HG03095 (cell line): ENCODE measurements around the gene GPX4.
A peak's percentile ranks its signal among the peaks of the same experiment; 100 is the strongest.

Experiments used
- ATAC-seq: cut with Tn5 transposase; IDR thresholded peaks from one replicate; pipeline ENCODE4 v1.9.1; 2021; ENCODE audit warnings: moderate library complexity; ENCODE audit not compliant: unreplicated experiment

Gene GPX4

GRCh38 chr19:1068009-1069001 is 35.5 kb upstream of the GPX4 start:
- no peak for ATAC-seq

GRCh38 chr19:1069009-1069779 is 34.6 kb upstream of the GPX4 start:
- ATAC-seq, result no peak

DNA sequence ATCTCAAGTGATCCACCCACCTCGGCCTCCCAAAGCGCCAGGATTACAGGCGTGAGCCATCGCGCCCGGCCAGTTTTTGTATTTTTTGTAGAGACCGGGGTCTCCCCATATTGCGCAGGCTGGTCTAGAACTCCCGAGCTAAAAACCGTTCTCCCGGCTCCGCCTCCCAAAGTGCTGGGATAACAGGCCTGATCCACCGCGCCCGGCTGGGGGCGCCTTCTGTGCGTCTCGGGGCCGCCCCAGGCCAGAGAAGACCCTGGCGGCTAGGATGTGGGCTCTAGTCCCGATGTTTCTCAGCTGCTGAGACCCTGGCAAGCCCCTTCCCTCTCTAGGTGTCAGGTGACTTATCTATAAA is 33.2 kb upstream of the GPX4 start:
- no peak for ATAC-seq

DNA sequence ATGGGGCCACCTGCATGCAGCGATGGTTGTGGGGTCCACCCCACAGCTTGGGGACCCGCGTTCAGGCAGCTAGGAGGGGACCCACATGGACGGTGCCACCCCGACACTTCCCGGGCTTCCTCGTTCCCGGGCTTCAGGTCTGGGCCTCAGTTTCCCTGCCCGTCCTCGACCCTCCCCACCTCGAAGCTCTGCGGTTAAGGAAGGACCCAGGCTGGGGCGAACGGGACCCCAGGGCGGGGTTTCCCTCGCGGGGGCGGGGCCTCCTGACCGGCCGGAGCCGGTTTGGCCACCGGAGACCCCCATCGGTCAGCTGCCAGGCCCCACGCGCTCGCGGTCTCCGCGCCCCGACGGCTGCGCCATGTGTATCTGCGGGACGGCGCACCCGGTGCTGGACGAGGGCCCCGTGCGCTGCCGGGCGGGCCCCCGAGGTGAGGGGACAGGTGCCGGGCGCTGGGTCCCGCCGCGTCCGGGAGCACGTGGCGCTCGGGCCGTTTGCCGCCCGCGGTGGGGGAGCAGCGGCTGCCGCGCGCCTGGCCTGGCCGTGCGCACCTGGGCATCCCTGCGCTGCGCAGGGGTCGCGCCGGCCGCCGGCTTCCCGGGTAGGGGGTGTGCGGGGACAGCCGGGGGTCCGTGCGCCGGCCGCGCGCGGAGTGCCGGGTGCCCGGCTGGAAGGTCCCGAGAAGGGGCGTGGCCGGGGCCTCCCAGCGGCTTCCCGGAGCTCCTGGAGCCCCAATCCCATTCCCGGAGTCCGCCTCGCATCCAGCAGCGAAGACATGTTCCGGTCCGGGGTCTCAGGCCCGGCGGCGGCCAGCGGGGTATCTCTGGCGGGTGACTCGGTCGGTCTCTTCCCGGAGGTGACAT is 32.6 kb upstream of the GPX4 start:
- ATAC-seq, result no peak

DNA sequence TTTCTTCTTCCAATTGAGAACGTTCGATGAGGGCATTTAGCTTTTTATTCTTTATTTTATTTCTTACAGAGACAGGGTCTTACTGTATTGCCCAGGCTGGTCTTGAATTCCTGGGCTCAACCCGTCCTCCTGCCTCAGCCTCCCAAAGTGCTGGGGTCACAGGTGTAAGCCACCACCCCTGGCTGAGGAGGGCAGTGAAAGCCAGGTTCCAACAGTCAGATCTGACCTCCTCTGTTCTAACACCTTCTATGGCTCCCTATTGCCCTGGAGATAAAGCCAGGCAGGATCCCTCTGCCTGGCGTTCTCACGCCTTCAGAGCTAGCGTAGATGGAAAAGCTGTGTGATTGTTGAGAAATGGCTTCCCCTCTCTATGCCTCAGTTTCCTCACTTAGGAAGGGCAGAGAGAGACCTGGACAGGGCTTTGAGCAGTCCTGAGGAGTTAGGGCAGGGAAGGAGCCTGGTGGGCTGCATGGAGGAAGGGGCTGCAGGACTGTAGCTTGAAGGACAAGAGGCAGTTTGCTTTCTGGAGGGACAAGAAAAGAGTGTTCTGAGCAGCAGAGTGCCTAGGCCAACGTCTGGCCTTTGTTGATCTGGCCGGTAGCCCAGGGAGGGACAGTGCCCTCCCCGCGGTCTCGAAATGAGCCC is 31.3 kb upstream of the GPX4 start:
- no peak for ATAC-seq

GRCh38 chr19:1073063-1073955 is 30.5 kb upstream of the GPX4 start:
- ATAC-seq, result no peak

GRCh38 chr19:1073956-1074517 is 29.8 kb upstream of the GPX4 start:
- no peak for ATAC-seq

DNA sequence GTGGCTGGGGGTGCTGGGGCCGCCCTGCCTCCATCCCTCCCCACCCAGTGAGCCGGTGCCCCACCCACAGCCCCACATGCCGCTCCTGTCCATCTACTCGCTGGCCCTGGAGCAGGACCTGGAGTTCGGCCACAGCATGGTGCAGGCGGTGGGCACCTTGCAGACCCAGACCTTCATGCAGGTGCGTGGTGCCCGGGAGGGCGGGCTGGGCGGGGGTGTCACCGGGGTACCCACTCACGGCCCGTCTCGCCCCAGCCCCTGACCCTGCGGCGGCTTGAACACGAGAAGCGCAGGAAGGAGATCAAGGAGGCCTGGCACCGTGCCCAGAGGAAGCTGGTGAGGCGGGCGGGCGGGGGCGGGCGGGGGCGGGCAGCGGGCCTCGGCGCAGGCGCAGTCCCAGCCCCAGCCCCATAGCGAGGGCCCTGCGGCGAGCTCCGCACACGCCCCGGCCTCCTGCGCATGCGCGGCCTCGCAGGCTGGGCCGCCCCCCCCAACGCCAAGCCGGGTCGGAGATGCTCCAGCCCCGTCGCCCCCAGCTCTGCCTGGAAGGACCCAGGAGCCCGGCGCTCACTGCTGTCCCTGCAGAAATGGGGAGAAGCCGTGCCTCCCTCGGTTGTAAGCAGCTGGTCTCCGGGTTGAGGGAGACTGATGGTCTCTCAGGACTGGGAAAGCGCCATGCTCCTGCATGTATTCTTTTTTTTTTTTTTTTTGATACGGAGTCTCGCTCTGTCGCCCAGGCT is 29.1 kb upstream of the GPX4 start:
- no peak for ATAC-seq

GRCh38 chr19:1076046-1076386 is 27.8 kb upstream of the GPX4 start:
- ATAC-seq, result no peak

- peak; percentile 54 for ATAC-seq
These were observed 26.8 kb upstream of the GPX4 start for GRCh38 chr19:1076951-1077350.

GRCh38 chr19:1079566-1080111 is 24.2 kb upstream of the GPX4 start:
- no peak for ATAC-seq

DNA sequence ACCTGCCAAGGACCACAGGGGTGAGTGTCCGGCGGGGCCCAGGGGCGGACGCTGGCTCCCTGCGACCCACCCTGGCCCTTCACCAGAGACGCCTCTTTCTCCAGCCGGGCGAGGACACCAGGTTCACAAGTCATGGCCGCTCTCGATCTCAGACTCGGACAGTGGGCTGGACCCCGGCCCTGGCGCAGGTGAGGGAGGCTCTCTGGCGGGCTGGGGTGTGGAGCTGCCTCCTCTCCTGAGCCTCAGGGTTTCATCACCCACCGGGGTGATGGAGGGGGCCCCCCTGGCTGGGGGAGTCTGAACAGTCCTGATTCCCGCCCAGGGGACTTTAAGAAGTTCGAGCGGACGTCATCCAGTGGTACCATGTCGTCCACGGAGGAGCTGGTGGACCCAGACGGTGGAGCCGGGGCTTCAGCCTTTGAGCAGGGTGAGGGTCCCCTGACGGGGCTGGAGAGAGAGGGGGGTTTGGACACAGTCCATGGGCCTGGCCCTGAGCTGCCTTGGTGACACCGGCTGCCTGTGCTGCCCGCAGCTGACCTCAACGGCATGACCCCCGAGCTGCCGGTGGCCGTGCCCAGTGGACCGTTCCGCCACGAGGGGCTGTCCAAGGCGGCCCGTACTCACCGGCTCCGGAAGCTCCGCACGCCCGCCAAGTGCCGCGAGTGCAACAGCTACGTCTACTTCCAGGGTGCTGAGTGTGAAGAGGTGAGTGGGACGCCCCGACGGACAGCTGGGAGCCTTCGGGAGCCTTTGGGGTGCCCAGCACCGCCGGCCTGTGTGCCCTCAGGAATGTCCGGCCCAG is 23.2 kb upstream of the GPX4 start:
- ATAC-seq, result no peak

DNA sequence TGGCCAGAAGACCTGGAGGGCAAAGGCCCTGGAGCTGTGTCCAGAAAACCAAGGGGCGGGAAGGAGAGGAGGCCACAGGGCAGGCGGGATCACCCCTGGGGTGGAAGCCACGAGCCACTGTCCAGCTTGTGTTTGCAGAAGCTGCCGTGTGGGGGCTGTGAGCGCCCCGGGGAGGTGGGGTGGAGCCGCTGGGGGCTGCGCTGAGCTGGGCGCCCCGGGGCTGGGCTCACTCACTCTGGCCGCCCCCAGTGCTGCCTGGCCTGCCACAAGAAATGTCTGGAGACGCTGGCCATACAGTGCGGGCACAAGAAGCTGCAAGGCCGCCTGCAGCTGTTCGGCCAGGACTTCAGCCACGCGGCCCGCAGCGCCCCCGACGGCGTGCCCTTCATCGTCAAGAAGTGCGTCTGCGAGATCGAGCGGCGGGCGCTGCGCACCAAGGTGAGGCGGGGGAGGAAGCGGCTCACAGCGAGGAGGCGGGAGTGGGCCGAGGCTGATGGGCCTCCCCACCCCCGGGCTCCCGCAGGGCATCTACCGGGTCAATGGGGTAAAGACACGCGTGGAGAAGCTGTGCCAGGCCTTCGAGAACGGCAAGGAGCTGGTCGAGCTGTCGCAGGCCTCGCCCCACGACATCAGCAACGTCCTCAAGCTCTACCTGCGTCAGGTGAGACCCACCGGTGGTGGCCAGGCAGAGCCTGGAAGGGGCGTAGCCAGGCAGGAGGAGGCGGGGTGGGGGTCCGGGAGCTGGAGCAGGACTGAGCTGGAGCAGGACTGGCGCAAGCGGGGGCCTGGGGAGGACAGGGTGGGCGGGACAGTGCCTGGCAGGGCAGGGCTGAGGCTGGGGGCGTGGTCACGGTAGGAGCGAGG is 22.3 kb upstream of the GPX4 start:
- no peak for ATAC-seq

GRCh38 chr19:1082165-1082927 is 21.4 kb upstream of the GPX4 start:
- ATAC-seq, result no peak

- no peak for ATAC-seq
These were observed 20.6 kb upstream of the GPX4 start for GRCh38 chr19:1082928-1083816.
